ENCODE data around the gene UGT1A4. TPM values are rescaled to one million over a fixed set of nuclear protein-coding genes. Genes with fewer than 3 reads are reported as not detected.

Gene UGT1A4
- polyA plus RNA-seq (2013, experiment 1 of 4), result not detected
- not detected for polyA plus RNA-seq (2013, experiment 2 of 4)
- polyA plus RNA-seq (2013, experiment 3 of 4), result not detected
- polyA plus RNA-seq (2013, experiment 4 of 4), result not detected

GRCh38 chr2:233718552-233718951, at the start of gene UGT1A4:
Gene UGT1A4, plus strand, starts transcription at chr2:233718736. Its CDS starts 85 bp downstream, at chr2:233718821.
- 92% methylated on average over 7 of the region's 7 CpGs for whole genome bisulfite sequencing, 2 experiments
- H3K27ac ChIP-seq (ENCODE audit: insufficient read depth, low read depth, low read length, poor library complexity, severe bottlenecking), result no peak within 1 kb of the TSS
- H3K27me3 ChIP-seq (ENCODE audit: control insufficient read depth, insufficient read depth, low read length, poor library complexity, severe bottlenecking), result no peaks in the 10 kb centered on the region
- no peaks in the 10 kb centered on the region for H3K4me1 ChIP-seq (ENCODE audit: control insufficient read depth, insufficient read depth, low read length)
- H3K9me3 ChIP-seq (ENCODE audit: control insufficient read depth, low read length), result no peaks in the 10 kb centered on the region
- no peaks in the 10 kb centered on the region for H3K36me3 ChIP-seq (ENCODE audit: control insufficient read depth, insufficient read depth, low read length)
- H3K4me3 ChIP-seq (ENCODE audit: insufficient read depth, low read depth, low read length), result no peak within 1 kb of the TSS

GRCh38 chr2:233671290-233672161, 47.0 kb upstream of the UGT1A4 start, which contains the start of gene UGT1A9:
Gene UGT1A9, plus strand, starts transcription at chr2:233671898. Its CDS starts 37 bp downstream, at chr2:233671935.
- Histone ChIP-seq H3K27ac (ENCODE audit: insufficient read depth, low read depth, low read length, poor library complexity, severe bottlenecking) (no peak within 1 kb of the TSS), H3K4me3 (ENCODE audit: insufficient read depth, low read depth, low read length) (no peak within 1 kb of the TSS), H3K27me3 (ENCODE audit: control insufficient read depth, insufficient read depth, low read length, poor library complexity, severe bottlenecking) (no peaks in the 10 kb centered on the region), H3K4me1 (ENCODE audit: control insufficient read depth, insufficient read depth, low read length) (no peaks in the 10 kb centered on the region), H3K36me3 (ENCODE audit: control insufficient read depth, insufficient read depth, low read length) (no peaks in the 10 kb centered on the region), H3K9me3 (ENCODE audit: control insufficient read depth, low read length) (no peaks in the 10 kb centered on the region)
- 93 to 94% methylated on average over 5 of the region's 5 CpGs for WGBS, 2 experiments

GRCh38 chr2:233672886-233673285, 45.6 kb upstream of the UGT1A4 start:
- Histone ChIP-seq H3K27ac (ENCODE audit: insufficient read depth, low read depth, low read length, poor library complexity, severe bottlenecking) (no peak overlapping the region), H3K4me1 (ENCODE audit: control insufficient read depth, insufficient read depth, low read length) (no peaks in the 10 kb centered on the region), H3K4me3 (ENCODE audit: insufficient read depth, low read depth, low read length) (no peak overlapping the region), H3K36me3 (ENCODE audit: control insufficient read depth, insufficient read depth, low read length) (no peaks in the 10 kb centered on the region), H3K27me3 (ENCODE audit: control insufficient read depth, insufficient read depth, low read length, poor library complexity, severe bottlenecking) (no peaks in the 10 kb centered on the region), H3K9me3 (ENCODE audit: control insufficient read depth, low read length) (no peaks in the 10 kb centered on the region)
- WGBS, 2 experiments, result no CpG with 5 or more reads among the region's 3 CpGs

GRCh38 chr2:233673896-233674295, 44.6 kb upstream of the UGT1A4 start:
- no peaks in the 10 kb centered on the region for H3K27me3 ChIP-seq (ENCODE audit: control insufficient read depth, insufficient read depth, low read length, poor library complexity, severe bottlenecking)
- no peaks in the 10 kb centered on the region for H3K36me3 ChIP-seq (ENCODE audit: control insufficient read depth, insufficient read depth, low read length)
- H3K4me1 ChIP-seq (ENCODE audit: control insufficient read depth, insufficient read depth, low read length), result no peaks in the 10 kb centered on the region
- no peak overlapping the region for H3K4me3 ChIP-seq (ENCODE audit: insufficient read depth, low read depth, low read length)
- H3K27ac ChIP-seq (ENCODE audit: insufficient read depth, low read depth, low read length, poor library complexity, severe bottlenecking), result no peak overlapping the region
- no peaks in the 10 kb centered on the region for H3K9me3 ChIP-seq (ENCODE audit: control insufficient read depth, low read length)

- H3K9me3 ChIP-seq (ENCODE audit: control insufficient read depth, low read length), result no peaks in the 10 kb centered on the region
- no peak overlapping the region for H3K4me3 ChIP-seq (ENCODE audit: insufficient read depth, low read depth, low read length)
- H3K36me3 ChIP-seq (ENCODE audit: control insufficient read depth, insufficient read depth, low read length), result no peaks in the 10 kb centered on the region
- H3K4me1 ChIP-seq (ENCODE audit: control insufficient read depth, insufficient read depth, low read length), result no peaks in the 10 kb centered on the region
- WGBS, 2 experiments, result no CpG with 5 or more reads among the region's 1 CpG
- H3K27ac ChIP-seq (ENCODE audit: insufficient read depth, low read depth, low read length, poor library complexity, severe bottlenecking), result no peak overlapping the region
- H3K27me3 ChIP-seq (ENCODE audit: control insufficient read depth, insufficient read depth, low read length, poor library complexity, severe bottlenecking), result no peaks in the 10 kb centered on the region
Measured at GRCh38 chr2:233674314-233674713, 44.2 kb upstream of the UGT1A4 start.

- Histone ChIP-seq H3K4me1 (ENCODE audit: control insufficient read depth, insufficient read depth, low read length) (no peaks in the 10 kb centered on the region), H3K36me3 (ENCODE audit: control insufficient read depth, insufficient read depth, low read length) (no peaks in the 10 kb centered on the region), H3K9me3 (ENCODE audit: control insufficient read depth, low read length) (no peaks in the 10 kb centered on the region), H3K27me3 (ENCODE audit: control insufficient read depth, insufficient read depth, low read length, poor library complexity, severe bottlenecking) (no peaks in the 10 kb centered on the region), H3K4me3 (ENCODE audit: insufficient read depth, low read depth, low read length) (no peak overlapping the region), H3K27ac (ENCODE audit: insufficient read depth, low read depth, low read length, poor library complexity, severe bottlenecking) (no peak overlapping the region)
- whole genome bisulfite sequencing, 2 experiments, result 64 to 65% methylated on average over 4 of the region's 4 CpGs
Measured at GRCh38 chr2:233674995-233675394, 43.5 kb upstream of the UGT1A4 start.

GRCh38 chr2:233676046-233676445, 42.5 kb upstream of the UGT1A4 start:
- no peak overlapping the region for H3K27ac ChIP-seq (ENCODE audit: insufficient read depth, low read depth, low read length, poor library complexity, severe bottlenecking)
- no peaks in the 10 kb centered on the region for H3K9me3 ChIP-seq (ENCODE audit: control insufficient read depth, low read length)
- H3K36me3 ChIP-seq (ENCODE audit: control insufficient read depth, insufficient read depth, low read length), result no peaks in the 10 kb centered on the region
- 91 to 93% methylated on average over 2 of the region's 2 CpGs for WGBS, 2 experiments
- H3K4me1 ChIP-seq (ENCODE audit: control insufficient read depth, insufficient read depth, low read length), result no peaks in the 10 kb centered on the region
- H3K27me3 ChIP-seq (ENCODE audit: control insufficient read depth, insufficient read depth, low read length, poor library complexity, severe bottlenecking), result no peaks in the 10 kb centered on the region
- H3K4me3 ChIP-seq (ENCODE audit: insufficient read depth, low read depth, low read length), result no peak overlapping the region

- H3K9me3 ChIP-seq (ENCODE audit: control insufficient read depth, low read length), result no peaks in the 10 kb centered on the region
- no peak overlapping the region for H3K27ac ChIP-seq (ENCODE audit: insufficient read depth, low read depth, low read length, poor library complexity, severe bottlenecking)
- no peaks in the 10 kb centered on the region for H3K4me1 ChIP-seq (ENCODE audit: control insufficient read depth, insufficient read depth, low read length)
- WGBS, 2 experiments, result 91 to 96% methylated on average over 4 of the region's 4 CpGs
- H3K4me3 ChIP-seq (ENCODE audit: insufficient read depth, low read depth, low read length), result no peak overlapping the region
- H3K36me3 ChIP-seq (ENCODE audit: control insufficient read depth, insufficient read depth, low read length), result no peaks in the 10 kb centered on the region
- no peaks in the 10 kb centered on the region for H3K27me3 ChIP-seq (ENCODE audit: control insufficient read depth, insufficient read depth, low read length, poor library complexity, severe bottlenecking)
Measured at GRCh38 chr2:233679196-233679595, 39.3 kb upstream of the UGT1A4 start.

- Histone ChIP-seq H3K9me3 (ENCODE audit: control insufficient read depth, low read length) (no peaks in the 10 kb centered on the region), H3K27me3 (ENCODE audit: control insufficient read depth, insufficient read depth, low read length, poor library complexity, severe bottlenecking) (no peaks in the 10 kb centered on the region), H3K4me1 (ENCODE audit: control insufficient read depth, insufficient read depth, low read length) (no peaks in the 10 kb centered on the region), H3K27ac (ENCODE audit: insufficient read depth, low read depth, low read length, poor library complexity, severe bottlenecking) (no peak overlapping the region), H3K36me3 (ENCODE audit: control insufficient read depth, insufficient read depth, low read length) (no peaks in the 10 kb centered on the region), H3K4me3 (ENCODE audit: insufficient read depth, low read depth, low read length) (no peak overlapping the region)
- 83 to 89% methylated on average over 4 of the region's 4 CpGs for WGBS, 2 experiments
Measured at GRCh38 chr2:233680361-233681045, 38.0 kb upstream of the UGT1A4 start.

GRCh38 chr2:233681521-233682099, 36.9 kb upstream of the UGT1A4 start, which contains the start of gene UGT1A7:
Gene UGT1A7, plus strand, starts transcription at chr2:233681901. Its CDS starts 37 bp downstream, at chr2:233681938.
- Histone ChIP-seq H3K36me3 (ENCODE audit: control insufficient read depth, insufficient read depth, low read length) (no peaks in the 10 kb centered on the region), H3K27ac (ENCODE audit: insufficient read depth, low read depth, low read length, poor library complexity, severe bottlenecking) (no peak within 1 kb of the TSS), H3K4me3 (ENCODE audit: insufficient read depth, low read depth, low read length) (no peak within 1 kb of the TSS), H3K27me3 (ENCODE audit: control insufficient read depth, insufficient read depth, low read length, poor library complexity, severe bottlenecking) (no peaks in the 10 kb centered on the region), H3K9me3 (ENCODE audit: control insufficient read depth, low read length) (no peaks in the 10 kb centered on the region), H3K4me1 (ENCODE audit: control insufficient read depth, insufficient read depth, low read length) (no peaks in the 10 kb centered on the region)
- WGBS, 2 experiments, result 83 to 89% methylated on average over 5 of the region's 5 CpGs
